ENCODE data around the gene CPS1. TPM values are rescaled to one million over a fixed set of nuclear protein-coding genes. Genes with fewer than 3 reads are reported as not detected.

Gene CPS1
- total RNA-seq, 1 donor from 2014 or later = 4.4 TPM

DNA sequence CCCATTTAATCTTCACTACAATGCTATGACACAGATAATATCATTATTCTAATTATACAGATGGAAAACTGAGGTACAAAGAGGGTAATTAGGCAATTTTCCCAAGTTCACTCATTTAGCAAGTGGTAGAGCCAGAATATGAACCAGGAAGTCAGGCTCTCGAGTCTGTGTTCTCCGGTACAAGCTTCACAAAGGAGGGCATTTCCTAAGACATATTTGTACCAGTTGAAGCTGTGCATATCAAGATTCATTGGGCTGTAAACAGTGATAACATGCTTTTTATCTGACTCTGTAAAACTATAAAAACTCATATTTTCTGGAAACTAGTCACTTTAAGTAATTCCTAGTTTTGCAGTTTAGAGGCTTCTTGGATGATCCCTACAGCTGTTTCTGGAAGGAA, 23.0 kb upstream of the CPS1 start:
- H3K4me1 Mint-ChIP-seq = peaks cover 6% of the 10 kb centered on the region
- DNase-seq (ENCODE audit: low spot score in 2 of 2, unreplicated experiment in 2 of 2) = no peak
- no peaks in the 10 kb centered on the region for H3K9me3 Mint-ChIP-seq
- H3K4me3 Mint-ChIP-seq = no peak overlapping the region
- no peak overlapping the region for H3K27ac Mint-ChIP-seq
- H3K27me3 Mint-ChIP-seq (ENCODE audit: low read depth) = no peaks in the 10 kb centered on the region
- H3K36me3 Mint-ChIP-seq = no peaks in the 10 kb centered on the region
- TF ChIP-seq, protein P1, sequence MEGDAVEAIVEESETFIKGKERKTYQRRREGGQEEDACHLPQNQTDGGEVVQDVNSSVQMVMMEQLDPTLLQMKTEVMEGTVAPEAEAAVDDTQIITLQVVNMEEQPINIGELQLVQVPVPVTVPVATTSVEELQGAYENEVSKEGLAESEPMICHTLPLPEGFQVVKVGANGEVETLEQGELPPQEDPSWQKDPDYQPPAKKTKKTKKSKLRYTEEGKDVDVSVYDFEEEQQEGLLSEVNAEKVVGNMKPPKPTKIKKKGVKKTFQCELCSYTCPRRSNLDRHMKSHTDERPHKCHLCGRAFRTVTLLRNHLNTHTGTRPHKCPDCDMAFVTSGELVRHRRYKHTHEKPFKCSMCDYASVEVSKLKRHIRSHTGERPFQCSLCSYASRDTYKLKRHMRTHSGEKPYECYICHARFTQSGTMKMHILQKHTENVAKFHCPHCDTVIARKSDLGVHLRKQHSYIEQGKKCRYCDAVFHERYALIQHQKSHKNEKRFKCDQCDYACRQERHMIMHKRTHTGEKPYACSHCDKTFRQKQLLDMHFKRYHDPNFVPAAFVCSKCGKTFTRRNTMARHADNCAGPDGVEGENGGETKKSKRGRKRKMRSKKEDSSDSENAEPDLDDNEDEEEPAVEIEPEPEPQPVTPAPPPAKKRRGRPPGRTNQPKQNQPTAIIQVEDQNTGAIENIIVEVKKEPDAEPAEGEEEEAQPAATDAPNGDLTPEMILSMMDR (IDR thresholded peaks at IDR 0.05; ENCODE audit: unreplicated experiment) = no peak

DNA sequence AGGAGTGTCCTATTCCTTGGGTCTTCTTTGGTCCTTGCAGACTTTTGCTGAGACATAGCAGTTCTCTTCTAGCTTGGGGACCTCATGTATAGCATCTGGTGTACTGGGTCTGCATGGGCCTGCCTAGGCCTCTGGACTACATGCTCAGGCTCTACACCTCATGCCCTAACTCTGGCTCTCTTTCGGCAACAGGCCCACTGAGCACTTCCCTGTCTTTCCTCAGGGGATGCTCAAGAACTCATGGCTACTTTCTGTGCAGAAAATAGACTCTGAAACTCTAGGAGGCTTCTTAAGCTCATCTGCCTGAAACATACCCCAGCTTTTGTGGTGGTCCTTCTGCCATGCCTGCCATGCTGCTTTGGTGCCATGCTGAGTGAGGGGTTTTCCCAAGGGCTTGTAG, 21.5 kb upstream of the CPS1 start:
- no peak for DNase-seq (ENCODE audit: low spot score in 2 of 2, unreplicated experiment in 2 of 2)
- no peak overlapping the region for H3K27ac Mint-ChIP-seq
- H3K36me3 Mint-ChIP-seq = no peaks in the 10 kb centered on the region
- no peaks in the 10 kb centered on the region for H3K27me3 Mint-ChIP-seq (ENCODE audit: low read depth)
- peaks cover 7% of the 10 kb centered on the region for H3K4me1 Mint-ChIP-seq
- no peak overlapping the region for H3K4me3 Mint-ChIP-seq
- TF ChIP-seq, protein P1 (IDR thresholded peaks at IDR 0.05; ENCODE audit: unreplicated experiment) = no peak
- no peaks in the 10 kb centered on the region for H3K9me3 Mint-ChIP-seq

DNA sequence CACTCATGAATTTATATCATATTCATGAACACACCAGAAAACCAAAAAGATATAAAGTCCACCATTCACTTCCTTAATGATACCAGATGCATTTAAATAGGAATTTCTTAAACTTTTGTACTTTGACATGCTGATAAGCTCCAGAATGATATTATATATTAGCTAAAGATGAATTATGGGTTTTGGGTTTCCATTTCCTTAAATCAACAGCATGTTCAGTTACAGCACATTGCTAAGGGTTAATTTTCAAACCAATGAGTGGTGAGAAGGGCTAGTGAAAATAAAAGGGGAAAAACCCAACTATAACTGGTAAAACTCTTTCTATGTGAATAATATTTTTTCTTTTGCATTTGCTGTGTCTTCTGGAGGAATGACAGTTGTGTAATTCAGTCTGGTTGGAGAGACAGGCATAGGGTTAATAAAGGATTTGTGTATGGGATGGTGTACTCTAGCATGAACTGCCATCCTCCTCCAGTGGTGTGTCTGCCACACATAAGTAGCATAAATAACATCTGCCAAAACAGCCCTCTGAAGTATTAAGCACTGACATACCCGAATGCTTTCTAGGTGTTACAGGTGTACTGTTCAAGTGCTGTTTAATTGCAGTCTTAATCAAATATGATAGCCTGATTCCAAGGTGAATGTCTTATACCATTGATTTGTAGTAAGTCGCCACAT, 19.3 kb upstream of the CPS1 start:
- Mint-ChIP-seq H3K4me3 (no peak overlapping the region), H3K4me1 (peaks cover 14% of the 10 kb centered on the region), H3K36me3 (no peaks in the 10 kb centered on the region), H3K27ac (no peak overlapping the region), H3K9me3 (no peaks in the 10 kb centered on the region), H3K27me3 (ENCODE audit: low read depth) (no peaks in the 10 kb centered on the region)
- DNase-seq (ENCODE audit: low spot score in 2 of 2, unreplicated experiment in 2 of 2) = no peak
- TF ChIP-seq, protein P1 (IDR thresholded peaks at IDR 0.05; ENCODE audit: unreplicated experiment) = no peak

DNA sequence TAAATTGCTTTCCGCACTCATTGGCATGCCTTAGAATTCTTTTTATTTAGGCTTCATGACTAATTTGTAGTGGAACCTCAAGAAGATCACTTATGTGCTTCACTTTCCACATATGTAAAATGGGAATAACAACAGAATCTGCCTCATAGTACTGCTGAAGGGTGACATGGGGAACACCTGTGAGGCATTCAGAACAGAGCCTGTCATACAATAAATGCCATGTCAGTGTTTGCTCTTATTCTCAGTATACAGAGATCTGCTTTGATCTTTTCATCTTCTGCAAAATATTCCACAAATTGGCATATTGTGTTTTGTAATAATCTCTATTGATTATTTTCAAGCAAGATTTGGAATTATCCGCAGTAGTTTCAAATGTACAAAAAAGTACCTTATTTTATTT, 17.4 kb upstream of the CPS1 start:
- Mint-ChIP-seq H3K4me1 (peaks cover 12% of the 10 kb centered on the region), H3K36me3 (no peaks in the 10 kb centered on the region), H3K4me3 (no peak overlapping the region), H3K9me3 (no peaks in the 10 kb centered on the region), H3K27me3 (ENCODE audit: low read depth) (peaks cover 1% of the 10 kb centered on the region), H3K27ac (no peak overlapping the region)
- TF ChIP-seq, protein P1 (IDR thresholded peaks at IDR 0.05; ENCODE audit: unreplicated experiment) = no peak
- no peak for DNase-seq (ENCODE audit: low spot score in 2 of 2, unreplicated experiment in 2 of 2)

DNA sequence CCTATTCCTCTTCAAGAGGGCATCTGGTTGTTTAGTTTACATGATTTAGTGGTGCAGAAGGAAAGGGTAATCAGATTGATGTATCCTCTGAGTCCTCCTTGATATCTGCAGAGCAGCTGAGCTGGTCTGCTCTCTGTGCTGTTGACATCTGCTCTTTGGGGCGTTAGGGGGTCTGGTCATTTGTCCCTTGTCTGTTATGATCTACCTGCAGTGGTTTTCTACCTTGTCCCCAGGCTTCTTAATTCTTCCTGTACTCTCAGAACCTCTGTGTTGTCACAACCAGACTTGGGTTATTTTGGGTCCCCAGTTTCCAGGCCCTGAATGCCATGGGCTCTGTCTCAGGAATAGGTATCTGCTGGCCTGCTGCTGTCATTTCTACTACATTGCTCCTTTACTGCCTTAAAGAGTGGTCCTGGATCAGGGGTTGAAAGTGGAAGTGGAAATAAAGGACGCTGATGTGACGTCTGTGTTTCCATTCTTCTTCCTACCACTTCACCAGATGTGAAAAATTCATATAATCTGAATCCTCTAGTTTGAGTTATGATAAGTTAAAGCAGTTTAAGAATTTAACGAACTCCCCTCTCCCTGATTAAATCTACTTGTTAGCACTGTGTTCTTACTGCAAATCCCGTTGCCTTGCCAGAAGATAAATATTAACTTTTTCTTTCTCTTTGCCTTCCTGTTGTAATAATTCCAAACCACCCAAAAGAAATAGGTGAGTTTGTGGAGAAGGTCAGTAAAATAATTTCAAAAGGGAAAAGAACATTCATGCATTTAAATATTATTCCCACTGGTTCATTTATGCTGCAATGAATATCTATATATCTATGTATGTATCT, 16.6 kb upstream of the CPS1 start:
- H3K27me3 Mint-ChIP-seq (ENCODE audit: low read depth) = peaks cover 1% of the 10 kb centered on the region
- no peaks in the 10 kb centered on the region for H3K9me3 Mint-ChIP-seq
- H3K36me3 Mint-ChIP-seq = no peaks in the 10 kb centered on the region
- peaks cover 13% of the 10 kb centered on the region for H3K4me1 Mint-ChIP-seq
- no peak overlapping the region for H3K4me3 Mint-ChIP-seq
- H3K27ac Mint-ChIP-seq = no peak overlapping the region
- TF ChIP-seq, protein P1 (IDR thresholded peaks at IDR 0.05; ENCODE audit: unreplicated experiment) = no peak
- DNase-seq (ENCODE audit: low spot score in 2 of 2, unreplicated experiment in 2 of 2) = no peak

All from mesothelial cell of epicardium (in vitro differentiated cells).